NCI-H226 (cell line): ENCODE measurements around the gene SART3.
"Not testable (repeated sequence)": the region's sequence is repeated elsewhere in the genome, so short reads cannot be mapped to it uniquely, and the experiment has no call there.

ENCODE experiments used
- DNase-seq: peaks from one replicate; pipeline ENCODE4 v3.0.0-alpha.2; 2015

Gene SART3

DNA sequence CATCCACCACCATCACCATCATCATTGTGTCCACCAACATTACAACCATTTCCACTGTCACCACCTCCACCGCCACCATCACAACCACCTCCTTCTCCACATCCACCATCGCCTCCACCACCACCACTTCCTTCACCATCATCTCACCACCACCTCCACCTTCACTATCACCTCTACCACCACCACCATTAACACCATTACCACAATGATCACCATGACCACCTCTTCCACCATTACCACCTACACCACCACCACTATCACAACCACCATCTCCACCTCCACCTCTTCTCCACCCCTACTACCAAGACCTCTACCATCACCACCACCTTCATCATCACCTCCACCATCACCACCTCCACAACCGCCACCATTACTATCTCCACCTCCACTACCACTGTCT is 17.8 kb upstream of the SART3 start:
- DNase-seq = no peak

DNA sequence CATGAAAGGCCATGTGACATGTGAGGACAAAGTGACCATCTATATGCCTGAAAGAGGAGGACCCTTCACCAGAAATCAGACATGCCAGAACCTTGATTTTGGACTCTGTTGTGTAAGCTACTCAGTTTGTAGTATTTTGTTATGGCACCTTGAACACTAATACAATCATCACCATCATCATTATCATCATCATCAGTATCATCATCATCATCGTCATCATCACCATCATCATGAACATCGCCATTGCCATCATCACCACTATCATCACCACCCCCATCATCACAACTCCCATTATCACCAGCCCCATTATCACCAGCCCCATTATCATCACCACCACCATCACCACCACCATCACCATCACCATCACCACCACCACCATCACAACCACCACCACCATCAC is 17.3 kb upstream of the SART3 start:
- DNase-seq = no peak

DNA sequence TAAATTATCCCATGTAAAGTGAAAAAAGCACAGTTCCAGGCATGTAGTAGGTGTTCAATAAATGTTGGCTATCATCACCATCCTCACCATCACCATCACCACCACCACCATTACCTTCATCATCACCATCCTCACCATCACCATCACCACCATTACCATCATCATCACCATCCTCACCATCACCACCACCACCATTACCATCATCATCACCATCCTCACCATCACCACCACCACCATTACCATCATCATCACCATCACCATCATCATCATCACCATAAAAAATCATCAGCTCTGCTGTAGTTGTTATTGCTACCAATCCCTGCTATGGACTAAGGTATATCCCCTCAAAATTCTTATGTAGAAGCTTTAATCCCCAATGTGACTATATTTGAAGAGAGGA is 16.5 kb upstream of the SART3 start:
- no peak for DNase-seq

DNA sequence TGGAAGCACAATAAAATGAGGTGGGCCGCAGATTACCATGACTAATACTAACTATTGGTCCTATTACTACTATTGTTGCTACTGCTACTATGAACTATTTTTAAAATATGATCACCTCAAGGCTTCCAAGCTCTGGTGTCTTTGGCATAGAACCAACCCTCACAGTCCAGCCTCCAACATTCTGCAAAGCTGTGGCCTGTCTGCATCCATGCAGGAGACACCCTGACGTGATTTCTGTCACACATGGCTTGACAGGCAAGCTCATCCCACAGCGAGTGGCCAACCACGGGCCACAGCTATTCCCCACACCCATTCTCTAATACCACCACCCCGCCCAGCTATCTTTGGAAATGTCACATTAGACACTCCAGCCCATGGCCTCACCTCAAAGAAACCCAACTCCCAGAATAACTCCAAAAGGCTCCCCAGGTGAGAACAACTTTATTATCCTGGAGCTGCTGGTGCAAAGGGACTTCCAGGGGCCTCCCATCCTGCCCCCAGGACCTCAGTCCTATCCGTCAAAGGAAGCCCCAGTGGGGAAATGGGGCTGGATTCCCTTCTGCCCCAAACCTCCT is 15.8 kb upstream of the SART3 start:
- no peak for DNase-seq

DNA sequence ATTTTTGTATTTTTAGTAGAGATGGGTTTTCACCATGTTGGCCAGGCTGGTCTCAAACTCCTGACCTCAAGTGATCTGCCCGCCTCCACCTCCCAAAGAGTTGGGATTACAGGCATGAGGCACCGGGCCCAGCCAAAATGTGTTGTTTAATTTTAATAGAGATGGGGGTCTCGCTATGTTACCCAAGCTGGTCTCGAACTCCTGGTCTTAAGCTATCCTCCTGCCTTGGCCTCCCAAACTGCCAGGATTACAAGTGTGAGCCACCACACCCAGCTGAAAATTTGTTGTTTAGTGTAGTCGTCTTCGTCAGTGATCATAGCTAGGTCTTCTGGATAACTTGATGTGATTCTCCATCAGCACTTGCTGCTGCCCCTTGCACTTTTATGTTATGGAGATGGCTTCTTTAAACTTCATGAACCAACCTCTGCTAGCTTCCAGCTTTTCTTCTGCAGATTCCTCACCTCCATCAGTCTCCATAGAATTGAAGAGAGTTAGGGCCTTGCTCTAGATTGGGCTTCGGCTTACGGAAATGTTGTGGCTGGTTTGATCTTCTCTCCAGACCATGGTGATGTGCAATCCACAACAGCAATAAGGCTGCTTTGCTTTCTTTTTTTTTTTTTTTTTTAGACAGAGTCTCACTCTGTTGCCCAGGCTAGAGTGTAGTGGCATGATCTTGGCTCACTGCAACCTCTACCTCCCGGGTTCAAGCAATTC is 14.4 kb upstream of the SART3 start:
- DNase-seq = no peak

DNA sequence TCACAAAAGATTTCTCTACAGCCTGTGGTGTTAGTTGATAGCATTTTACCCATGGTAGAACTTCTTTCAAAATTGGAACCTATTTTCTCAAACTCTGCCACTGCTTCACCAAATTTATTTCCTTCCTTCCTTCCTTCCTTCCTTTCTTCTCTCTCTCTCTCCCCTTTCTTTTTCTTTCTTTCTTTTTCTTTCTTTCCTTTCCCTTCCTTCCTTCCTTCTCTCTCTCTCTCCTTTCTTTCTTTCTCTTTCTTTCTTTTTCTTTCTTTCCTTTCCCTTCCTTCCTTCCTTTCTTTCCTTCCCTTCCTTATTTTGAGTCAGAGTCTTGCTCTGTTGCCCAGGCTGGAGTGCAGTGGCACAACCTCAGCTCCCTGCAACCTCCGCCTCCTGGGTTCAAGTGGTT is 13.3 kb upstream of the SART3 start:
- DNase-seq = not testable (repeated sequence)

DNA sequence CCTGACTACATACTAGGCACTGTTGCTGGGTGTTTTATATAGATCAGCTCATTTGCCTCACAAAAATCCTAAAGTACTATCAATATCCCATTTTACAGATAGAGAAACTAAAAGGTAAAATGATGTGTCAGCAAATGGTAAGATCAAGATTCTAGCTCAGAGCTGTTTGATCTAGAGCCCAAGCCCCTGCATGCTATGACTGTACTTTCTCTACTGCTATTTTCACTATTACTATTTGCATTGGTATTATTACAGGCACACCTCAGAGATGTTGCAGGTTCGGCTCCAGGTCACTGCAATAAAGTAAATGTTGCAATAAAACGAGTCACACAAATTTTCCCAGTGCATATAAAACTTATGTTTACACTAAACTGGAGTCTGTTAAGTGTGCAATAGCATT is 12.3 kb upstream of the SART3 start:
- no peak for DNase-seq

DNA sequence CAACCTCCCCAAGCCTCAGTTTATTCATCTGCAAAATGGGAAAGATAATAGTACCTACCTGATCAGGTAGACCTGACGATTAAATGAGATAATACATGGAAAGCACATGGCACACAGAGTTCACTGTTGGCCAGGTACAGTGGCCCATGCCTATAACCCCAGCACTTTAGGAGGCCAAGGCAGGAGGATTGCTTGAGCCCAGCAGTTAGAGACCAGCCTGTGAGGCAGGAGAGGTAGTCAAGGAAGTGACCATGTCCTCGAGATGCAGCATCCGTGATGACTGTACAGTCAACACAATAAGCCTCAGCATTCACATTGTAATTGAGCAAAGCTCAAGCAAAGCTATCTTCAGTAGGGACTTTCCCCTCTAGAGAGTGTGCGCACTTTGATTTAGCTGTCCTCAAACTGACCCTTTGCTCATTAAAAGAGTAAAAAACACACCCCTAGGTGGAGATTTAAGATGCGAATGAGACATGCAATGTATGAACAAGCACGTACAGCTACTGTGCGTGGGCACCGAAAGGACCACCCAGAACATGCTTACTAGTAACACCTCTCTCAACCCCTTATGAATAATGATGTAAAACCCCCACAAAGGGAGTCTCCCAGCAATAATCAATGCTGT is 11.3 kb upstream of the SART3 start:
- DNase-seq = no peak

DNA sequence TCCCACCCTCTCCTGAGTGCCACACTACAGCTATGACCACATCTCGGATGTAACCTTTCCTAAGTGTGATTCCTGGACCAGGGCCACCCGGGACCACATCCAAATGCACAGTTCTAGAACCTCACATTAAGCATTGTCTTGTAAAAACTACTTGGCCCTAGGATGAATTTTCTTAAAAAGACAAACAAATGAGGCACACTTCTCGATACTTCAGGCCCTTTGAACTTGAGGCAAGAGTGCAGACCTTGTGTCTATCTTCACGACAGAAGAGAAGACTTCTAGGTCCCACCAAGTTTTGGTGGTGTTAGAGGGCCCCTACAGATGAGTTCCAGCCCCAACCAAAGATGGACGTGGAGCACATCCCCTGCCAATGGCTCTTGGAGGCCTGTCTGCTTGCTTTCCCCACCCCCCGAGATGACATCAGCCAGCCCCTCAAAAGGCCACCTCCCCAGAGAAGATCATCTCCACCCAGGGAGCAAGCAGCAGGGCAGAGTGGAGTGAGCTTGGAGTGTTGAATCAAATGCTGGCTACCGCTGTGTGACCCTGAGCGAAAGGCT is 10.7 kb upstream of the SART3 start:
- DNase-seq = no peak

DNA sequence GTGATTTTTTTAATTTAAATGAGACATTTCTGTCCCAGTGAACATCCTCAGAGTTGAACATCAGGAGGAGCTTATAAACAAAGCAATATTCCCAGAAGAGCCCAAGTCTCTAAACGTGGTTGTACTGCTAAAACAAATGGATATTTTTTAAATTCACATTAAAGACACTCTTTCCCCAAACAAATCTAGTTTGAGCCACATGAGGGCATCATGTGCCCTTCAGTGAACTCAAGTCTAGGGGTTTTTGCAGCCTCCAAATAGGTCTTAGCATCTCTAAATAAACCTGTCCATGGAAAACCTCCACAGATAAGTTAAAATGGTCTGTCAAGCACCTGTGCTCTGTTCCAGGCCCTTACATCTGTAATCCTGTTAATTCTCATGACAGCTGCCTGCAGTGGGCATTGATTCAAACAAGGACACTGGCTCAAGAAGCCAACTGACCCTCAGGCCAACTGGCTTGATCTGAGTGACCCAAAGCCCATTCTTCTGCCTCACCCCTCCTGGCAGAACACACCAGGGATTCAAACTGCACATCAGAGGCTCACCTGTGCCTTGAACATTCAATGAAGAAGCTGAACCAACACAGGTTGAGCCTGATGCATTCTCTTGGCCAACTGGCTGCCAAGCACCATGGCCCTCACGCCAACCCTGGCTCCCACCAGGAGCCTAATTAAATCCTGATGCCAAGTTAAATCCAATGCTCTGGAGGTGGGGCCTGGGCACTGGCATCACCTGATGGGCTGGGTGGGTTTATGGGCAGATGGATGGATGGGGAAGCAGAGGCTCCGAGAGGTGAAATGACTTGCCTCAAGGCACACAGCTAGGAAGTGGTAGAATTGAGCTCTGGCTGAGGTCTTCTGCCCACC is 10.0 kb upstream of the SART3 start:
- no peak for DNase-seq

DNA sequence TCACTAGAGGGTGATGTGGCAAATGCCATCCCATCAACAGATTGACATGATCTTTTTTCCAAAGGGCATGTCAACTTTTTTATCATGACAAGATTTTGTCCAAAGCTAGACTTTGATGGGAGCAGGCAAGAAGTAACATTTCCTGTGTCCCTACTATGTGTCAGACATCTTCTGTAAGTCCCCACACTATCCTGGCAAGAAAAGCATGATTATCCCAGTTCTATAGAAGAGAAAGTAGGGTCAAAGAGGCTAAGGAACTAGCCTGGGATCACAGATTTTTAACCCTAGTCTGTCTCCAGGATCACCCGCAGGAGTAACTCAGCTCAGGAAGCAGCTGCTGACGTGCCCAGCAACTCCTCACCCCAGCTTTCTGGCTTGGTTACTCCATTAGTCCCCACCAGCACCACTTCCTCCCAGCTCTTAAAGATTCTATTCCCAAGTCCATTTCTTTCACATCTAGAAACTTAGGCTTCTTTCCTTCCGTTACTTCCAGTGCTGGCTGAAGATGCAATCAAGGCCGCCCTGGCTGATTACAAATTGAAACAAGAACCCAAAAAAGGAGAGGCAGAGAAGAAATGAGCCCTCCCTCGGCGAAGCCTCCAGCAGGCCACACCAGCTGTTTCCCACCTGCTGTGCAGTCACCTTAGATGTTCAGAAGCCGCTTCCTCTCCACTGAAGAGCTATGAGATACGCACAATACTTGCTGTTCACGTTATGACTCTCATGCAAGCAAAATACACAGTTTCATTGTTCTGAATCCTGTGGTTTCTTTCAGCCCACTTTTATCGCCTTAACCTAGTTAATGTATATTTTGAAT is 7.6 kb upstream of the SART3 start:
- DNase-seq = no peak

DNA sequence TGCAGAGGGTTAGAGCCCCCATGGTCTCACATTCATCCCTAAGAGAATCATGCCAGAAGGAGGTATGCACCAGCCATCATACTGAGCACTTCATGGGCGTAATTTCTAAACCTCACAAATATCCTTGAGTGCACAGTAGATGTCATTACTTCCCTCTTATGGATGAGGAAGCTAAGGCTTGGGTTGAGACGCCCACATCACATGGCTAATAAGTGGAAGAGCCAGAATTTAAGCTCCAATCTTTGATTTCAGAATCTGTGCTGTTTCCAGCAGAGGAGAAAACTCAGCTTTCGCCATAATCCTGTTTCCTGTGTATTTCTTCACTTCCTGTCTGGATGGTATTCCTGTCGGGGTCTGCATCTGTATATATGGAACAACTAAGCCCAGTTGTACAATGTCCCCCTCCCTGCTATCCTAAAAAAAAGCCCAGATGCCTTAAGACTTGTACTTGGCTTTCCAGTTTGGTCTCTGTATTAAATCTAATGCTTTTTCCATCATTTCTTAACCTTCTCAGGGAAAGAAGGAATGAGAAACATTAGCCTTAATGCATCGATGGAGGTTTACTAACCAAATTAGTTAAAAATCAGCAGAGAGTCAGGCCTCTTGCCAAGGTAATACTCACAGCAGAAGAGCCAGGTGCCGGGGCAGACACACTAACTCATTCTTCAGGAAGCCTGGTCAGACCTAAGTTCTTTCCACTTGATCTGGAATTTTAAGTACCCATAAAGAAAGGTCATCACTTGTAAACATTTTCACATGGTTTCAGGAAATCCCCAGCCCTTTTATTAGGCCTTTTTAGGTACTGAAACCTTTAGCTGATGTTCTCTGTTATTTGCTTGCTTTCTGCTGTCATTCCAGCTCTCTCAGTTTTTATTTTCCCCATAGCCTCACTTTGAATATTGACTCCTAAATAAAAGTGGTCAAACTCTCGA is 6.7 kb upstream of the SART3 start:
- DNase-seq = no peak

DNA sequence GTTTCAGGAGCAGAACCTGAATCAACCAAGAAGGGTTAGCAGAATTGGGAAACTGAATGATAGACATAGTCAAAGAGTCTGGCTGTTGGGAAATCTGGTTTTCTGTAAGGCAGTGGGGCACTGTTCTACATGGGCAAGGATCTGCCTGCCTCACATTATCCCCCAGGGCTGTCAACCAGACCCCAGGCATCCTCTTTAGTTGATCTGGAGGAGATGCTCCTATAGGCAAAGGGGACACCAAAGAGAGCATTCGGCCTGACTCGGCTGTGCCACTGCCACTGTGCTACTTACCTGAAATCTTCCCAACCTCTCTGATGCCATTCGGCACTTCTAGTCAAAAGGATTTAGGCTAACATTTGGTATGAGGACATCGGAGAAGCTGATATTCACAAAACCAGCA is 5.5 kb upstream of the SART3 start:
- no peak for DNase-seq

DNA sequence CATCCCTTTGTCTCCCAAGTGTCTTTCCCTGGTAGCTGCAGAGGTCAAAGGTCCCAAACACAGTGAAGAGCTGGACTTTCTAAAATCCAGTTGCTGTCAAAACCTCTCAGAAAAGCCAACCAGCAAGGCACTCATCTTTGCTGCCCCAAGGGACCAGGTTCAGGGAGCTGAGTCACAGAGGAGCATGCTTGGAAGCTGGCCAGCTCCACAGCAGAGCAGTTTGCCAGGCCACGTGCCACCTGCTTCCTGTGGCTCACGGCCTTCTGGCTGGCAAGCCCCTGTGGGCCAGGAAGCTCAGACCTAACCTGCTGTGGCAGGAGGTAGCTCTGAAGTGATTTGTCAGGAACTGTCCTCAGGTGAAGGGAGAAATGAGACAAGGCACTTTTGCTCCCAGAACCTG is 5.0 kb upstream of the SART3 start:
- DNase-seq = peak; percentile 64

DNA sequence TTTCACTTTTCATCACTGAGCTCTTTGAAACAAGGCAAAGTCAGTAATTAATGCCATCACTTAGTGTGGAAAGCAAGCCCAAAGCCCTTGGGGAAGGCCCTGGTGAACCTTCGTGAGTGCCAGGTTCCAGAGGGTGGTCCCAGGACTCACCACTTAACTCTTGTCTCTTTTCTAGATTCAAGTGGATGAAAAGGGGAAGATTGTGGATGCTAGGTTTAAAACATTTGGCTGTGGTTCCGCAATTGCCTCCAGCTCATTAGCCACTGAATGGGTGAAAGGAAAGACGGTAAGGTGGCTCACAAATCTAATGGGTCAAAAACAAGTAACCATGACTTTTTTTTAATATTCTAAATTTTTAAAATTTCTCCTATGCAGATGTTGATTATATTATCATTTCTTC is 4.2 kb upstream of the SART3 start:
- no peak for DNase-seq

DNA sequence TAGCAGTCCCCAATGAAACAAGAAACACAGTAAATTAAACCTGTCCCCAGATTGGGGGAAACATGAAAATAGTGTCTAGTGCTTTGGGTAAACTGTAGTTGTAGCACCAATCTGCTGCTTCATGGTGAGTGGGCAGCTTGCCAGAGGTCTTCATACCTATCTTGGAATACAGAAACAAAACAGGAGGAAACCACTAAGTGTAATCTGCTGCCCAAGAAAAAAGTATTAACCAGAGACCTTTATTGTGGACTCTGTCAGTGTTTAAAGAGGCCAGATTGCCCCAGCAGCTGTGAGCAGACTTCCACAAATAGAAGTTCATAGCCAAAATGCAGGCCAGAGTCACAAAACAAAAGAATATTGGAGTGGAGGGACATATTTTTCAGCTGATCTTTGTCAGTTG is 3.8 kb upstream of the SART3 start:
- DNase-seq = no peak

DNA sequence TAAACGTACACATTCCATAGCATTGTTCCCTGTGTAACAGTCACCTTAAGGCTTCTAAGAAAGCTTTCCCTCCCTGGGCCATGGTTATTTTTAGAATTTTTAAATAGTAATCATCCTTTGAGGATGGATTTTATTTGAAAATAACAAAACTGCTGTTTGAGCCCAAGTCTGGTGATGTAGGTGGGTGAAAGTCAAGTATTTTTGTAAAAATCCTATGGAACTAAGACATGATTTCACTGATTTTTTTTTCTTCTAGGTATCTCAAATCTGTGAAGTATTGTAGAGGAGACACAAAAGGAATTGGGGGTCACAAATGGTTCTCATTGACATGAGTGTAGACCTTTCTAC is 2.8 kb upstream of the SART3 start:
- no peak for DNase-seq

DNA sequence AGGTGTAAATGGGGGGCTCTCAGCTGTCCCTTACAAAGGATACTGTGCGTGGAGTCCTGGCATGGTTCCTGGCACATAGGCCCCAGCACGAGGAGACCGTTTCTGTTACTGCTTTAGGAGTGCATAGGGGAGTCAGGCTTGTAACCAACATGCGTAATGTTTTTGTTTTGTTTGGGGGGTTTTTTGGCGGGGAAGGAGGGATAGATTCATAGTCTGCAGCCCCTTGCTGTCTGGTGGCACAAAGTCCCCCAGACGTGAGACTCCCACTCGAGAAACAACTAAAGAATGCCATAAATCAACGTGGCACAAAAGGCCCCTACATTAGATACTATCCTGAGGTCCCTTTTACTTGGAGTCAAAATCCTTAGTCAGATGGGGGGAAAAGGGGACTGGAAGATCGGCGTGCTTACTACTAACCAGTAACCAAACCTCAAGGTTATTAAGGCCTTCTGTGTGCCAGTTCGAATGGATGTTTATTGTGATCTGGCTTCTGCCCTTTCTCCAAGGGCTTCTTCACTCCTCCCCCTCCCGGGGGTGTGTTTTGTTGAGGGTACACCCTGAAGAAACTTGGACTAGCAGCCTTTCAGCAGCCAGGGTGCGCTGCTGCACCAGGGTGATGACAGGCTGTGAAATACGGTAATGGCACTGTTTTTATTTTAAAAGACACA is 2.3 kb upstream of the SART3 start:
- DNase-seq = peak; percentile 85

DNA sequence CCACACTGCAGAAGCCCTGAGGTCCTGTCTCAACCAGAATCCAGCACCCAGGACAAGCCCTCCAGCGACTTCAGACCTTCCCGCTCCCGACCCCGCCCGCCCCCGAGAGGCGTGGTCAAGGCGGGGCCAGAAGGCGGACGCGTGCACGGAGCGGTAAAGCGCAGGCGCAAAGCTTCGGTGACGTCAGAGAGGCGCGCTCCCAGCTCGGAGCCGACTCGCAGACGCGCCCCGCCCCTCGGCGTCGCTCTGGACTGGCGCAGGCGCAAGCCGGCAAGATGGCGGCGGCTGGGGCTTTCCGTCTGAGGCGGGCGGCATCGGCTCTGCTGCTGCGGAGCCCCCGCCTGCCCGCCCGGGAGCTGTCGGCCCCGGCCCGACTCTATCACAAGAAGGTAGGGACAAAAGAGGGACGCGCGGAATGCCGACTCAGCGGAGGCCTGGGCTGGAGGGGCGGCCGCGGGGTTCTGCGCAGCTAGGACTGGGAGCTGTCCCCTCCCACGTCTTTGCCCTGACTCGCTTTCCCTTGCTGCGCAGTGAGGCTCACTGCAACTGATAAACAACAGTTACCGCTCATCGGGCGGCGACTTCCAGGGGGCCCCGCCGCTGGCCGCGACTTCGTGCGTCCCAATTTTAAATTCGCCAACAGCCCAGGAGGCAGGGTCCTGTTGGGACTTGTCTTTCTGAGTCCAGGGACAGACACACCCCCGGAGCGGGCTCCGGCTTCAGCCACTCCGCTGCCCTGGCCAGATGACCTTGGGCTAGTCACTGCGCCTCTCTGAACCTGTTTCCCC is 1.6 kb upstream of the SART3 start, which contains the start of gene ISCU:
Gene ISCU, plus strand, starts transcription at position 249 of the 788 bp plus-strand sequence. Its CDS starts 27 bp downstream, at position 276.
- DNase-seq = peak; percentile 91

DNA sequence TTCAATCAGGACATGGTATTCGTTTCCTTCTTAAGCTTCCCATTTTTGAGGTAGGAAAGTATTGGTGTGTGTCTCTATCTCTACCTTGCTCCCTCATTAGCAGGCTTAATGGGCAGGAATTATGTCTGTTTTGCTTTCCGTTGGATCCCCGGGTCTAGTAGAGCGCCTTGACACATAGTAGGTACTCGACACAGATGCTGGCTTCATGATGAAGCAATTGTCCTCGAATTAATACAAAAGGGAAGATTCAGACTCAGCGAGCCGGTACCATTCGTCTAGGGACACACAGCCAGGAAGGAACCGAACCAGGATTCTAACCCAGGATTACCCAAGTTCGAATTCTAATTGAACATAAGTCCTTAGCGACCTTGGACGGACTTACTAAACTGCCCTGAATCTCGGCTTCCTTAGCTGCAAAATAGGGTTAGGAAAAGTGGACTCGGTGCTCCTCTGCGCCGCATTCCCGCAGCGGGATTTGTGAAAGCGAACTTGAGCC is 927 bp upstream of the SART3 start:
- DNase-seq = peak; percentile 6
